Stimulated activated CD4-positive, alpha-beta T cell treated with anti-CD3 and anti-CD28 coated beads, Interleukin-4, amount 100 ng/mL, for 4 hours (primary cell): ENCODE data around the gene TMCC2.

Source experiments
- DNase-seq, 2 experiments: peaks; one replicate each; pipeline ENCODE4 v3.0.0-alpha.2; 2020

The TMCC2 gene

GRCh38 chr1:205309741-205310140 lies 82.0 kb downstream of the TMCC2 start:
- DNase-seq, result no peak

- DNase-seq, result no peak
Measured at GRCh38 chr1:205310976-205311704, 83.4 kb downstream of the TMCC2 start.

- DNase-seq, result no peak
Measured at GRCh38 chr1:205312866-205313562, 85.3 kb downstream of the TMCC2 start.

GRCh38 chr1:205313563-205314308 lies 86.0 kb downstream of the TMCC2 start:
- DNase-seq, result peak in 1 of 2 experiments; percentile 18

- DNase-seq, result no peak
Measured at GRCh38 chr1:205315008-205315618, 87.4 kb downstream of the TMCC2 start.

GRCh38 chr1:205316161-205316566 lies 88.4 kb downstream of the TMCC2 start:
- DNase-seq, result no peak

- DNase-seq, result no peak
Measured at GRCh38 chr1:205317311-205317917, 89.7 kb downstream of the TMCC2 start.

GRCh38 chr1:205318231-205318991 lies 90.7 kb downstream of the TMCC2 start:
- DNase-seq, result no peak

- no peak for DNase-seq
Measured at GRCh38 chr1:205319081-205320018, 91.6 kb downstream of the TMCC2 start.

GRCh38 chr1:205321162-205321958 lies 93.6 kb downstream of the TMCC2 start, which contains the start of gene NUAK2:
NUAK2 (minus strand) TSS chr1:205321745; CDS start chr1:205321628, 117 bp downstream.
- DNase-seq, result peak; percentile 85

GRCh38 chr1:205321959-205322283 lies 94.2 kb downstream of the TMCC2 start:
- no peak for DNase-seq
